ENCODE results near the gene FOCAD.

The FOCAD gene

DNA sequence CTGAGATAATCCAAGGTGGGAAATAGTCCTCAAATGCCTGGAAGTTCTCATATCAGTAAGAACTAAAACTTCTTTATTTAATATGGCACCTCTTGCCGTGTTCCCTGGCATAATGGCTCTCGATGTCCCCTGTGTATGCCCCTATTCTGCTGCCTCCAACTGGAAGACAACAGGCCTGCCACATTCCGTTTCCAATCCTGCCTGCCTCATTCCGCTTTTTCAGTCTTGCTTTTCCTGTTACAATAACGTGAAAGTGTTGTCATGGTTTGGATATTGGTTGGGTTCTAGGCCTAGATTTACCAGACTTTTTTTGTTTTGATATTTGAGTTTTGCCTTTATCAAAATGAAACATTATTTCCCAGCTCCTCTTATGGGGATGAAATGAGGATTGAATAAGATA, 98.2 kb downstream of the FOCAD start:
- no peak overlapping the region for H3K4me3 ChIP-seq (ENCODE audit: low read length)
- no peak overlapping the region for H3K9ac ChIP-seq (ENCODE audit: low read length)
- H3K27me3 ChIP-seq (replicated peaks; ENCODE audit: insufficient read depth, low read length), result no peaks in the 10 kb centered on the region
- TF ChIP-seq EZH2phosphoT487 (IDR thresholded peaks at IDR 0.05; ENCODE audit: low read length) (no peak), EZH2 (optimal IDR thresholded peaks at IDR 0.05; ENCODE audit: low read depth, low read length) (no peak), CTCF (IDR thresholded peaks at IDR 0.05; ENCODE audit: low read length) (no peak)
- no peaks in the 10 kb centered on the region for H3K9me3 ChIP-seq (replicated peaks; ENCODE audit: insufficient read depth, low read length)
- no peaks in the 10 kb centered on the region for H3K36me3 ChIP-seq (replicated peaks; ENCODE audit: insufficient read depth, low read length)
- no peaks in the 10 kb centered on the region for H3K79me2 ChIP-seq (ENCODE audit: low read length)
- no peak overlapping the region for H2AFZ ChIP-seq (ENCODE audit: low read length)
- no peaks in the 10 kb centered on the region for H4K20me1 ChIP-seq (ENCODE audit: insufficient read depth, low read length)
- DNase-seq, result no peak
- no peaks in the 10 kb centered on the region for H3K9me2 ChIP-seq (replicated peaks; ENCODE audit: insufficient read depth, low read length)
- no peak overlapping the region for H3K4me2 ChIP-seq (ENCODE audit: low read depth, low read length)
- H3F3A ChIP-seq (ENCODE audit: insufficient read depth, low read length), result no peaks in the 10 kb centered on the region
- no peaks in the 10 kb centered on the region for H3K4me1 ChIP-seq (ENCODE audit: low read length)
- H3K27ac ChIP-seq (ENCODE audit: low read length), result no peak overlapping the region

- Histone ChIP-seq H3F3A (ENCODE audit: insufficient read depth, low read length) (no peaks in the 10 kb centered on the region), H3K4me2 (ENCODE audit: low read depth, low read length) (no peak overlapping the region), H3K79me2 (ENCODE audit: low read length) (no peaks in the 10 kb centered on the region), H3K9ac (ENCODE audit: low read length) (no peak overlapping the region), H2AFZ (ENCODE audit: low read length) (no peak overlapping the region), H3K36me3 (replicated peaks; ENCODE audit: insufficient read depth, low read length) (no peaks in the 10 kb centered on the region), H3K4me3 (ENCODE audit: low read length) (no peak overlapping the region), H4K20me1 (ENCODE audit: insufficient read depth, low read length) (no peaks in the 10 kb centered on the region), H3K9me3 (replicated peaks; ENCODE audit: insufficient read depth, low read length) (no peaks in the 10 kb centered on the region), H3K4me1 (ENCODE audit: low read length) (no peaks in the 10 kb centered on the region), H3K27ac (ENCODE audit: low read length) (no peak overlapping the region), H3K9me2 (replicated peaks; ENCODE audit: insufficient read depth, low read length) (no peaks in the 10 kb centered on the region), H3K27me3 (replicated peaks; ENCODE audit: insufficient read depth, low read length) (no peaks in the 10 kb centered on the region)
- TF ChIP-seq EZH2phosphoT487 (IDR thresholded peaks at IDR 0.05; ENCODE audit: low read length) (no peak), EZH2 (optimal IDR thresholded peaks at IDR 0.05; ENCODE audit: low read depth, low read length) (no peak), CTCF (IDR thresholded peaks at IDR 0.05; ENCODE audit: low read length) (no peak)
- no peak for DNase-seq
Measured at GRCh38 chr9:20783057-20784038, 99.3 kb downstream of the FOCAD start.

GRCh38 chr9:20784196-20784595, 100.1 kb downstream of the FOCAD start:
- Histone ChIP-seq H3K36me3 (replicated peaks; ENCODE audit: insufficient read depth, low read length) (no peaks in the 10 kb centered on the region), H2AFZ (ENCODE audit: low read length) (no peak overlapping the region), H3K27me3 (replicated peaks; ENCODE audit: insufficient read depth, low read length) (no peaks in the 10 kb centered on the region), H3K9ac (ENCODE audit: low read length) (no peak overlapping the region), H3K9me3 (replicated peaks; ENCODE audit: insufficient read depth, low read length) (no peaks in the 10 kb centered on the region), H3K27ac (ENCODE audit: low read length) (no peak overlapping the region), H3K9me2 (replicated peaks; ENCODE audit: insufficient read depth, low read length) (no peaks in the 10 kb centered on the region), H3K4me2 (ENCODE audit: low read depth, low read length) (no peak overlapping the region), H3K79me2 (ENCODE audit: low read length) (no peaks in the 10 kb centered on the region), H3F3A (ENCODE audit: insufficient read depth, low read length) (no peaks in the 10 kb centered on the region), H4K20me1 (ENCODE audit: insufficient read depth, low read length) (no peaks in the 10 kb centered on the region), H3K4me1 (ENCODE audit: low read length) (no peaks in the 10 kb centered on the region), H3K4me3 (ENCODE audit: low read length) (no peak overlapping the region)
- no peak for DNase-seq
- TF ChIP-seq EZH2phosphoT487 (IDR thresholded peaks at IDR 0.05; ENCODE audit: low read length) (no peak), CTCF (IDR thresholded peaks at IDR 0.05; ENCODE audit: low read length) (no peak), EZH2 (optimal IDR thresholded peaks at IDR 0.05; ENCODE audit: low read depth, low read length) (no peak)
